HG03460 (cell line): ENCODE measurements around the gene IRGM.
A peak's percentile ranks its signal among the peaks of the same experiment; 100 is the strongest.
"Not testable (repeated sequence)": the region's sequence is repeated elsewhere in the genome, so short reads cannot be mapped to it uniquely, and the experiment has no call there.

Source experiments
- ATAC-seq: cut with Tn5 transposase; IDR thresholded peaks from one replicate; pipeline ENCODE4 v1.9.1; 2021; ENCODE audit not compliant: unreplicated experiment

The IRGM gene, protein sequence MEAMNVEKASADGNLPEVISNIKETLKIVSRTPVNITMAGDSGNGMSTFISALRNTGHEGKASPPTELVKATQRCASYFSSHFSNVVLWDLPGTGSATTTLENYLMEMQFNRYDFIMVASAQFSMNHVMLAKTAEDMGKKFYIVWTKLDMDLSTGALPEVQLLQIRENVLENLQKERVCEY

GRCh38 chr5:150846308-150846653, at the start of gene IRGM:
TSS of gene IRGM (plus strand) at chr5:150846521. CDS start at chr5:150848124, 1,603 bp downstream.
- ATAC-seq = not testable (repeated sequence)

DNA sequence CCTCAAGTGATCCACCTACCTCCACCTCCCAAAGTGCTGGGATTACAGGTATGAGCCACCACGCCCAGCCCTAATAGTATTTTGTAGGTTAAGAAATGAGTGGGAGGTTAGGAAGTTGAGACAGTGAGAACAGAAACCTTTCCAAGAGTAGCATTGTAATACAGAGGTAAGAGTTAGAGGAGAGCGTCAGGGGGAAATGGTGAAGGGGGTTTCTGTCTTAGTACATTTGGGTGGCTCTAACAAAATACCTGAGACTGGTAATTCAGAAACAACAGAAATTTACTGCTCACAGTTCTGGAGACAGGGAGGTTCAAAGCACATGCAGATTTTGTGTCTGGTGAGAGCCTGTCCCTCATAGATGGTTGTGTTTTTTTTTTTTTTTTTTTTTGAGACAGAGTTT, 48.9 kb upstream of the IRGM start:
- no peak for ATAC-seq

DNA sequence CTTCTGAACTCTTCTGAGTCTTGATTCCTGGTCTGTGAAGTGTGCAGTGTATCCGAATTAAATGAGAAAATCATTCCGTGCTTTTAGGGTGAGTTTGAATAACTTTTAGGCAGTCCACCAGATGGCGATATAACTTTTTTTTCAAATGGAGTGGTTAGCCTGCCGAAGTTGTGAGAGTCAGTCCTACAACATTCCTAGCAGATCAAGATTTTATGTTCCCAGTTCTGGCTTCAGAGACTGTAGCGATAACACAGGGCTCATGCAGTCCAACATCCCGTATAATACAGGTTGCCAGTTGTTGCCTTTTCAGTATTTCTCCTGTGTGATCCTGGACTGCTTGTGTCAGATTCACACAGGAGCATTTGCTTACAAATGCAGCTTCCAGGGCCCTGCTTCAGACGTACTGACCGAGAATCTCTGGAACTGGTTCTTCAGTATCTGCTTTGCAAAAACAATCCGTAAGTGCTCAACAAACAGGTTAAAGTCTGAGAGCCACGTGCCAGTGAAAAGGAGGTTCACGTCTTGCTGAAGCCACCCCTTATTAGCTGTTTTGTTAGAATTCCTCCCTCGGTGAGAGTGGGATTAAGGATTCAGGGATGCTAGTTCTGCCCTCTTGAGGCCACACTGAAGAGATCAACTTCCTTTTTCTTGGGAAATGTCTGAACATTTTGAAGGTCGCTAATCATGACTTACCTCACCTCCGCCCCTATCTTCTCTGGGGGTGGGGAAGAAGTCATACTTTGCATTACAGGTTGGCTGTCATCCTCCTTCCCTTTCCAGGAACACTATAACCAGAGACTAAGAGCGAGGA, 45.0 kb upstream of the IRGM start:
- ATAC-seq = no peak

GRCh38 chr5:150804388-150804787, 41.9 kb upstream of the IRGM start:
- no peak for ATAC-seq

GRCh38 chr5:150809363-150809762, 37.0 kb upstream of the IRGM start:
- no peak for ATAC-seq

GRCh38 chr5:150815010-150815409, 31.3 kb upstream of the IRGM start:
- no peak for ATAC-seq

- no peak for ATAC-seq
Observed at GRCh38 chr5:150816946-150817345, 29.4 kb upstream of the IRGM start.

GRCh38 chr5:150829744-150830143, 16.6 kb upstream of the IRGM start:
- ATAC-seq = no peak

GRCh38 chr5:150831821-150832220, 14.5 kb upstream of the IRGM start:
- ATAC-seq = not testable (repeated sequence)

DNA sequence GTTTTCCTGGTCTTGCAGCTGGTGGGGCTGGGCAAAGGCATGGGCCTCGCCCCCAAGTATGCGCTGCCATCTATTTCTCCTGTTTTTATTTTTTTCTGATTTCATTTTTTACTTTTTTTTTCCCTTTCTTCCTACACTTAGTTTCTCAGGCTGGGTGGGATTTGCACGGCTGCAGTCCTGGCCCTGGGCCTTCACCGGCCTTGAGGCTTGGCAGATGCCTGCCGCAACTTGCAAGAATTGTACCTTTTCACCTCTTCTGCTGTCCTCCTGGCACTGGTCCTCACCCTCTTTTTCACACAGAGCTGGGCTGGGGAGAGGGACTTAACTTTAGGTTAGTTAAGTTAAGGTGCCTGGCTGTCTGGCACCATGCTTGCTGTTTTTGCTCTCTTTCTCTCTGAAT, 10.3 kb upstream of the IRGM start:
- ATAC-seq = no peak

GRCh38 chr5:150836703-150837102, 9.6 kb upstream of the IRGM start:
- no peak for ATAC-seq

GRCh38 chr5:150845185-150845859, 999 bp upstream of the IRGM start:
- not testable (repeated sequence) for ATAC-seq

GRCh38 chr5:150846654-150847333, 473 bp downstream of the IRGM start:
- peak; percentile 96 for ATAC-seq

DNA sequence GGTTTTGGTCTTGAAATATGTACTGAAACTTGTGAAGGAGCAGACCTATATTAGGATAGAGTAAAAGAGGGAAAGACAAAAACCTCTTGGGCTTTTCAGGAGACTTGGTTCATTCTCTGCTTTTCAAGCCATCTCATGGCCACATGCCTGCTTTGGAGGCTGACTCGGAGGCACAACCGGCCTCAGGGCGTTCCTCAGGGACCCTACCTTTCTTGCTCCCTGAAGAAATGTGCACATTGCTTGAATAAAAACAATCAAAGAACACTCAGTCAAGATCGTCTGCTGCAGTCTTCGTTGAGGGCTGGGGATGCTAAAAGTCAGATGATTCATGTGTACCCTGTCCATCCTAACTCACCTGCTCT, 994 bp downstream of the IRGM start:
- no peak for ATAC-seq

- ATAC-seq = no peak
Observed at GRCh38 chr5:150848271-150848670, 1.9 kb downstream of the IRGM start.

DNA sequence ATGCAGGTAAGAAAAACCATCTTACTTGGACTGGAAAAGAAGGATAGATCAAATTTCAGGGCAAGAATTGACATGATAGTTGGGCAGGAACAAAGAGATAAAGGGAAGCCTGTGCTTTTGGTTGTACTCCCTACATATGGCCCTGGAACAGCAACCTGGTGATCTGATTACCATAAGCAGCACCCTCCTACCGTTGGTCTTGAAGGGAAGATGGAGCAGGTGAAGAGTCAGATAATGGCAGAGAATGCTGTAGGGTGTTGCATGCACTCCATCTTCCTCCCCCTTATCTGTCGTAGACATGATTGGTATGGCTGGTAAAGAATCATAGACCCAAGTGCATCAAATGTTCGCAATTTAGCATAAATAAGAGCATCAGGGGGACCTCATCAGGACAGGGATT, 4.7 kb downstream of the IRGM start:
- no peak for ATAC-seq

DNA sequence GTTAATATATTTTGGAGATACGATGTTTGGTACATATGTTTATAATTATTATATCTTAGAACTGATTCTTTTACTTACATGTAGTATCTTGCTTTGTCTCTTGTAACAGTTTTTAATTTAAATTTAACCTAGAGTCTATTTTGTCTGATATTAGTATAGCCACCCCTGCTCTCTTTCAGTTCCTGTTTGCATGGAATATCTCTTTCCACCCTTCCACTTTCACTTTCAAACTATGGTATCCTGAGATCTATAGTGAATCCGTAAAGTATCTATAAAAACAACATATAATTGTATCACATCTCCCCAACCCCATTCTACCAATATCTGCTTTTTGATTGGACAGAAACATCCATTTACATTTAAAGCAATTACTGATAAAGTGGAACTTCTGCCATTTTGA, 7.2 kb downstream of the IRGM start:
- ATAC-seq = no peak

- not testable (repeated sequence) for ATAC-seq
Observed at GRCh38 chr5:150856700-150857099, 10.4 kb downstream of the IRGM start.

DNA sequence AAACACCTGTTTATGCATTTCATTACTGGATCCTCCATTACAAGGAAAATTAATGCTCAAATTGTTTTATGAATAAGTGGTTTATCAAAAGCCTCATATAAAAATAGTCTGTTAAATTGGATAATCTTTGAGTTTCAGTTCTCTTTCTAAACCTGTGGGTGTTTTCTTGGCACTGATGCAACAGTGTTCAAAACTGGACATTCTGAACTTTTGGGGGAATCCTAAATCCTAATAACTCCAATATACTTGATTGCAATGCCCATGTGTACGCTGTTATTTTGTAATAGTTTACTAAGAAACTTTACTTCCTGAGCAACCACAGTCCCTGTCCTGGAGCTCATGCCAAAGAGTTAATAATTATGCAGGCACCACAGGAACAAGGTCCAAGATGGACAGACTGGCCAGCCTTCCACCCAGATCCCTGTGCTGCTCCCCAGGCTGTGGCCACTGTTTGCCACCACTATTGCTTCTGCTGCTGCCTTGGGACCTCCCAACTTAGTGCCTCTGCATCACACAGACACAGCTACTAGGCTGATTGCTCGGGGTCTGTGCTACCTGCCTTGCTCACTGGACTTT, 14.0 kb downstream of the IRGM start:
- ATAC-seq = no peak

GRCh38 chr5:150862070-150862469, 15.7 kb downstream of the IRGM start:
- ATAC-seq = no peak

- ATAC-seq = no peak
Observed at GRCh38 chr5:150879358-150879757, 33.0 kb downstream of the IRGM start.
